DOHH2 (cell line): Measurements from ENCODE around the gene CACNA1D.

Source experiments
- H3F3A ChIP-seq: fragments of 200-600 bp; sonication (generic), shearing (Covaris generic); 2 replicates; pipeline ENCODE4 v1.6.0; 2016; ENCODE audit warnings: antibody characterized with exemption, mild to moderate bottlenecking; ENCODE audit not compliant: control insufficient read depth, insufficient read depth
- H3K27ac ChIP-seq: fragments of 200-600 bp; sonication (generic); 2 replicates; pipeline ENCODE4 v1.5.1; 2014; ENCODE audit warnings: low read depth, mild to moderate bottlenecking, low read length, moderate library complexity
- H3K27me3 ChIP-seq: fragments of 200-600 bp; sonication (generic); 2 replicates; pipeline ENCODE4 v1.6.1; 2014; ENCODE audit warnings: mild to moderate bottlenecking, low read length, mixed read lengths; ENCODE audit not compliant: control insufficient read depth
- H3K36me3 ChIP-seq: fragments of 200-600 bp; sonication (generic); 2 replicates; pipeline ENCODE4 v1.6.1; 2014; ENCODE audit warnings: mild to moderate bottlenecking, low read length, moderate library complexity, mixed read lengths; ENCODE audit not compliant: control insufficient read depth
- H3K4me1 ChIP-seq: fragments of 200-600 bp; sonication (generic); 2 replicates; pipeline ENCODE4 v1.6.1; 2014; ENCODE audit warnings: mild to moderate bottlenecking, low read length, mixed read lengths; ENCODE audit not compliant: control insufficient read depth
- H3K4me2 ChIP-seq: fragments of 200-600 bp; sonication (generic); 2 replicates; pipeline ENCODE4 v1.6.0; 2014; ENCODE audit warnings: mild to moderate bottlenecking, low read length, moderate library complexity
- H3K4me3 ChIP-seq: fragments of 200-600 bp; sonication (generic); 2 replicates; pipeline ENCODE4 v1.5.1; 2014; ENCODE audit warnings: mild to moderate bottlenecking, low read length, mixed read lengths
- H3K79me2 ChIP-seq: fragments of 200-600 bp; sonication (generic); 2 replicates; pipeline ENCODE4 v1.6.1; 2014; ENCODE audit warnings: mild to moderate bottlenecking, low read length, mixed read lengths; ENCODE audit not compliant: control insufficient read depth
- H3K9me2 ChIP-seq: fragments of 200-600 bp; sonication (generic); replicated peaks from 2 replicates; pipeline ENCODE4 v1.6.1; 2014; ENCODE audit warnings: mild to moderate bottlenecking, low read length, mixed read lengths; ENCODE audit not compliant: control insufficient read depth
- H3K9me3 ChIP-seq: fragments of 200-600 bp; sonication (generic); 2 replicates; pipeline ENCODE4 v1.6.1; 2014; ENCODE audit warnings: antibody characterized with exemption, low read length, mixed read lengths; ENCODE audit not compliant: control insufficient read depth, insufficient read depth
- H4K20me1 ChIP-seq: fragments of 200-600 bp; sonication (generic); 2 replicates; pipeline ENCODE4 v1.6.0; 2014; ENCODE audit warnings: low read depth, mild to moderate bottlenecking, antibody characterized with exemption, low read length, moderate library complexity; ENCODE audit not compliant: control insufficient read depth, insufficient read depth
- CTCF ChIP-seq: fragments of 200-600 bp; sonication (generic); IDR thresholded peaks from one replicate; pipeline ENCODE4 v1.5.1; 2014; ENCODE audit warnings: antibody characterized with exemption, mild to moderate bottlenecking, low read depth, low read length; ENCODE audit not compliant: poor library complexity, severe bottlenecking
- EZH2phosphoT487 ChIP-seq: fragments of 200-600 bp; sonication (generic); IDR thresholded peaks from 2 replicates; pipeline ENCODE4 v1.6.1; 2017; ENCODE audit warnings: borderline replicate concordance, mild to moderate bottlenecking, antibody characterized with exemption, low read length, moderate library complexity, mixed read lengths

CACNA1D gene

GRCh38 chr3:53833053-53833645, 338.7 kb downstream of the CACNA1D start:
- H3K36me3 ChIP-seq, result no peaks in the 10 kb centered on the region
- no peaks in the 10 kb centered on the region for H3F3A ChIP-seq
- H3K9me2 ChIP-seq, result no peaks in the 10 kb centered on the region
- H3K4me3 ChIP-seq, result no peak overlapping the region
- no peak overlapping the region for H3K27ac ChIP-seq
- H4K20me1 ChIP-seq, result no peaks in the 10 kb centered on the region
- H3K79me2 ChIP-seq, result no peaks in the 10 kb centered on the region
- no peak overlapping the region for H3K4me2 ChIP-seq
- H3K9me3 ChIP-seq, result no peaks in the 10 kb centered on the region
- no peaks in the 10 kb centered on the region for H3K27me3 ChIP-seq
- TF ChIP-seq EZH2phosphoT487 (no peak), CTCF (no peak)
- H3K4me1 ChIP-seq, result no peaks in the 10 kb centered on the region

- TF ChIP-seq CTCF (no peak), EZH2phosphoT487 (no peak)
- H3K36me3 ChIP-seq, result no peaks in the 10 kb centered on the region
Observed at GRCh38 chr3:53833700-53834099, 339.3 kb downstream of the CACNA1D start.

GRCh38 chr3:53834429-53835095, 340.2 kb downstream of the CACNA1D start:
- H3K9me2 ChIP-seq, result no peaks in the 10 kb centered on the region
- no peak overlapping the region for H3K4me2 ChIP-seq
- H4K20me1 ChIP-seq, result no peaks in the 10 kb centered on the region
- no peaks in the 10 kb centered on the region for H3K79me2 ChIP-seq
- H3K4me3 ChIP-seq, result no peak overlapping the region
- no peaks in the 10 kb centered on the region for H3K9me3 ChIP-seq
- H3K36me3 ChIP-seq, result no peaks in the 10 kb centered on the region
- TF ChIP-seq CTCF, result no peak
- TF ChIP-seq EZH2phosphoT487, result no peak
- H3K27me3 ChIP-seq, result no peaks in the 10 kb centered on the region
- H3F3A ChIP-seq, result no peaks in the 10 kb centered on the region
- H3K27ac ChIP-seq, result no peak overlapping the region
- H3K4me1 ChIP-seq, result no peaks in the 10 kb centered on the region

More at GRCh38 chr3:53833700-53834099, 339.3 kb downstream of the CACNA1D start:
- Histone ChIP-seq H3F3A (no peaks in the 10 kb centered on the region), H3K4me2 (no peak overlapping the region), H4K20me1 (no peaks in the 10 kb centered on the region), H3K9me2 (no peaks in the 10 kb centered on the region), H3K9me3 (no peaks in the 10 kb centered on the region), H3K79me2 (no peaks in the 10 kb centered on the region), H3K27me3 (no peaks in the 10 kb centered on the region), H3K27ac (no peak overlapping the region), H3K4me3 (no peak overlapping the region), H3K4me1 (no peaks in the 10 kb centered on the region)
